Mesenchymal stem cell (in vitro differentiated cells and primary cell): Measurements from ENCODE around the gene VAMP4. TPM values are rescaled to one million over a fixed set of nuclear protein-coding genes. Genes with fewer than 3 reads are reported as not detected.

ENCODE experiments used
- small RNA-seq: library from polyadenylated mRNA; stranded (forward); fragments of <200 nt; extraction: miRNeasy Mini kit (QIAGEN cat#:217004); gene quantifications from one replicate; pipeline ENCODE3, GENCODE V24; 2013; ENCODE audit warnings: low read depth

Gene VAMP4

Small RNAs within 50 kb of the gene (small RNA-seq; reads per million reads assigned to genes)
- gene RF00601, result not detected
